Stimulated activated CD8-positive, alpha-beta memory T cell treated with anti-CD3 and anti-CD28 coated beads, Interleukin-4, amount 100 ng/mL, for 24 hours (primary cell): ENCODE results near the gene ACTG2.

ENCODE experiments used
- DNase-seq: peaks from one replicate; pipeline ENCODE4 v3.0.0-alpha.2; 2020; ENCODE audit warnings: low read depth

The ACTG2 gene

DNA sequence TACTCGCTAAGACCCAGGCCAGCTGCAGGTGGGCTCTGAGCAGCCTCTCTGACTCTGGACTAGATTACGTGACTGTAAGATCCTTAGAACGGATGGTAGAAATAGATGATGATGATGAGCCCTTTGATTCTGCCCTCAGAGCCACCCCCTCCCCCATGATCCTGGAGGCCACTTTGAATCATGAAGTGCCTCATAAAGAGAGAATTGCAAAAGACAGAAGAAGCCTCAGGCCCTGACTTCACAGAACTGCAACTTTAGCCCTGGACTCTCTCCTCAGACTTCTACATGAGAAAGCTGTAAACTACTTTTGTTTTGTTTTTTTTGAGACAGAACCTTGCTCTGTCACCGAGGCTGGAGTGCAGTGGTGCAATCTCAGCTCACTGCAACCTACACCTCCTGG is 76.5 kb downstream of the ACTG2 start:
- DNase-seq: no peak
